Measurements from ENCODE around the gene PNMA6E. TPM values are rescaled to one million over a fixed set of nuclear protein-coding genes. Genes with fewer than 3 reads are reported as not detected.

Gene PNMA6E
- total RNA-seq, result not detected
- polyA plus RNA-seq, result not detected

DNA sequence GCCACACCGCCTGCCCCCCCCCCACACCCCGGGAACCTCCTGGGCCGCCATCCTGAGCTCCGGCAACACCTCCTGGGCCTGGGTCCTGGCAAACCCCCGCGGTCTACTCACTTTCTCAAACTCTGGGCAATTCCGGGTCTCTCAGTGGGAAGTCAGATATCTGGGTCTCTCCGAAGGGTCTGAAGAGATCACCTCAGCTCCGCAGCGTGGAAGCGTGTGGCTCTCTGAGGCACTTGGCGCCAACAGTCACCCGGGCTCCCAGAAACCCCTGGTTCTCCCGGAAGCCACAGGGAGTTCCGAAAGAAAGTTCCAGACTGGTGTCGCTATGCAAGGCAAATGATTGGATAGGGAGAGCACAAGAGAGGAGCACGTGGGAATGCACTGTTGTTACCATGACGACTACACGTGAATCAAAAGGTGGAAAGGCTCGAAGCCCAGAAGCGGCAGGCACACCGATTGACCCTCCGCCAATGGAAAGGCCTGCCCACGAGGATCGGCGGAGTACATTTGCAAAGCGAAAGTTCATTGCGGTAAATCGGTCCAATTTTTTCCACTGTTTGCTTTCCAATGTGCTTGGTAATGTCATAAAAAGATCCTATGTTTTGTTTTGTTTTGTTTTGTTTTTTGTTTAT is at the start of gene PNMA6E:
Gene PNMA6E, minus strand, starts transcription at position 218 of the 632 bp plus-strand sequence. CDS start 2,501 bp downstream, outside the sequence.
- H3K27ac Mint-ChIP-seq, result peak within 1 kb of the TSS in 1 of 7 donors; percentile 80
- H3K27ac ChIP-seq (ENCODE audit: low read depth, low read length), result no peak within 1 kb of the TSS
- POLR2A ChIA-PET (ENCODE audit: partially characterized antibody), result no interaction called here
- no peaks in the 10 kb centered on the region for H3K36me3 Mint-ChIP-seq
- no peaks in the 10 kb centered on the region for H3K27me3 Mint-ChIP-seq
- H3K9me3 Mint-ChIP-seq, result peaks cover 0 to 2% (median 0%) of the 10 kb centered on the region in 8 donors
- H3K27me3 ChIP-seq (ENCODE audit: insufficient read depth, low read length), result no peaks in the 10 kb centered on the region
- intact Hi-C loops (cut with micrococcal nuclease), result loop anchor here (5.0 kb wide), 1 partner anchor 106 kb away; no protein-coding TSS in a partner anchor
- no peak within 1 kb of the TSS for H3K4me3 Mint-ChIP-seq
- H3K4me1 ChIP-seq (ENCODE audit: insufficient read depth, low read length), result no peaks in the 10 kb centered on the region
- DNase-seq, result no peak
- no peaks in the 10 kb centered on the region for H3K9me3 ChIP-seq (ENCODE audit: control insufficient read depth in 1 of 2, low read length in 2 of 2)
- CTCF ChIA-PET (ENCODE audit: partially characterized antibody), result no interaction called here
- no peaks in the 10 kb centered on the region for H3K36me3 ChIP-seq (ENCODE audit: insufficient read depth, low read length)
- no peak within 1 kb of the TSS for H3K4me3 ChIP-seq (ENCODE audit: low read length in 2 of 2)
- H3K4me1 Mint-ChIP-seq, result no peaks in the 10 kb centered on the region

GRCh38 chrX:153450949-153451277 is 49.8 kb upstream of the PNMA6E start:
- no peak for DNase-seq
- intact Hi-C loops (cut with micrococcal nuclease), result no loop called here
- H3K27ac ChIP-seq (ENCODE audit: low read depth, low read length), result no peak overlapping the region

DNA sequence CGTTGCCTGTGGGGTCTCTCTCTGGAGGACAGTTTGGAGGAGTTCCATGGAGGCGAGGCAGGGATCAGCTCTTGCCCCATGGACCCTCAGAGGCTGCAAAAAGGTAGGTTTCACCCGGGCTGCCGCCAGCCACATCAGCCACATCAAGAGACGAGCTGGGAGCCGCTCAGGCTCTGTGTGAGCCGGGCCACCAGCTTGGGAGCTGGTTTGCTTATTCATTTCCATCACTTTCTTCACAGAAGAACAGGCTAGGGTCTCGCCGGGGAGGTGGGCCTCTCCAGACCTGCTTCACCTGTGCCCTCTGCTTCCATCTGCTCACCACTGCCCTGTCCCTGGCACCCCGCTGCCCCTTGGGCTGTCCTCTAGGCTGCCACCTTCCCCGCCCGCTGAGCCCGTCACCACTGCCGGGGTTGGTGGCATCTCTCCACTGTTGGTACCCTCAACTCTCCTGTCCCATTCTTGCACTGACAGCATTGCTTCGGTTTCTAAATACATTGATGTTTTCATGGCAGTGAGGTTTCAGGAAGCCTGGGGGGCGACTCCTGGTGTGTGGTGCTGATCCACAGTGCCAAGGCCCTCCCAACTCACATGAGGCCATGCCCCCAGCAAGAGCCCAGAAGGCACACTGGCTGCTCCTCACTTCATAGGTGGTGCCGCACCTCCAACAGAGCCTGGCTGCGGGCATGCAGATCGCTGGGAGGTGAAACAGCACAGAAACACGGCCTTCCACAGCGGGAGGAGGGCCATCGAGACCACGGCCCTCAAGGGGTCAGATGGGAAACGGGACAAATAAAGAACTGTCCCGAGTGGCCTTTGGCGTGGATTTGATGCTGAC is 49.2 kb upstream of the PNMA6E start:
- no peak for DNase-seq
- Histone ChIP-seq H3K27ac (ENCODE audit: low read depth, low read length) (no peak overlapping the region), H3K27me3 (ENCODE audit: insufficient read depth, low read length) (no peaks in the 10 kb centered on the region), H3K4me1 (ENCODE audit: insufficient read depth, low read length) (no peaks in the 10 kb centered on the region), H3K36me3 (ENCODE audit: insufficient read depth, low read length) (no peaks in the 10 kb centered on the region), H3K9me3 (ENCODE audit: control insufficient read depth in 1 of 2, low read length in 2 of 2) (no peaks in the 10 kb centered on the region), H3K4me3 (ENCODE audit: low read length in 2 of 2) (no peak overlapping the region)
- ChIA-PET POLR2A (ENCODE audit: partially characterized antibody) (no interaction called here), CTCF (ENCODE audit: partially characterized antibody) (no interaction called here)
- Mint-ChIP-seq H3K27ac (no peak overlapping the region), H3K4me1 (no peaks in the 10 kb centered on the region), H3K9me3 (no peaks in the 10 kb centered on the region), H3K36me3 (peaks cover 0 to 17% of the 10 kb centered on the region in 2 donors), H3K27me3 (no peaks in the 10 kb centered on the region), H3K4me3 (no peak overlapping the region)
- intact Hi-C loops (cut with micrococcal nuclease), result no loop called here

More at GRCh38 chrX:153450949-153451277, 49.8 kb upstream of the PNMA6E start:
- Mint-ChIP-seq H3K4me3 (no peak overlapping the region), H3K9me3 (no peaks in the 10 kb centered on the region), H3K27me3 (no peaks in the 10 kb centered on the region), H3K27ac (no peak overlapping the region), H3K4me1 (no peaks in the 10 kb centered on the region), H3K36me3 (peaks cover 0 to 17% of the 10 kb centered on the region in 2 donors)
- H3K9me3 ChIP-seq (ENCODE audit: control insufficient read depth in 1 of 2, low read length in 2 of 2), result no peaks in the 10 kb centered on the region
- ChIA-PET POLR2A (ENCODE audit: partially characterized antibody) (no interaction called here), CTCF (ENCODE audit: partially characterized antibody) (no interaction called here)
- no peaks in the 10 kb centered on the region for H3K4me1 ChIP-seq (ENCODE audit: insufficient read depth, low read length)
- no peak overlapping the region for H3K4me3 ChIP-seq (ENCODE audit: low read length in 2 of 2)
- H3K36me3 ChIP-seq (ENCODE audit: insufficient read depth, low read length), result no peaks in the 10 kb centered on the region
- H3K27me3 ChIP-seq (ENCODE audit: insufficient read depth, low read length), result no peaks in the 10 kb centered on the region

DNA sequence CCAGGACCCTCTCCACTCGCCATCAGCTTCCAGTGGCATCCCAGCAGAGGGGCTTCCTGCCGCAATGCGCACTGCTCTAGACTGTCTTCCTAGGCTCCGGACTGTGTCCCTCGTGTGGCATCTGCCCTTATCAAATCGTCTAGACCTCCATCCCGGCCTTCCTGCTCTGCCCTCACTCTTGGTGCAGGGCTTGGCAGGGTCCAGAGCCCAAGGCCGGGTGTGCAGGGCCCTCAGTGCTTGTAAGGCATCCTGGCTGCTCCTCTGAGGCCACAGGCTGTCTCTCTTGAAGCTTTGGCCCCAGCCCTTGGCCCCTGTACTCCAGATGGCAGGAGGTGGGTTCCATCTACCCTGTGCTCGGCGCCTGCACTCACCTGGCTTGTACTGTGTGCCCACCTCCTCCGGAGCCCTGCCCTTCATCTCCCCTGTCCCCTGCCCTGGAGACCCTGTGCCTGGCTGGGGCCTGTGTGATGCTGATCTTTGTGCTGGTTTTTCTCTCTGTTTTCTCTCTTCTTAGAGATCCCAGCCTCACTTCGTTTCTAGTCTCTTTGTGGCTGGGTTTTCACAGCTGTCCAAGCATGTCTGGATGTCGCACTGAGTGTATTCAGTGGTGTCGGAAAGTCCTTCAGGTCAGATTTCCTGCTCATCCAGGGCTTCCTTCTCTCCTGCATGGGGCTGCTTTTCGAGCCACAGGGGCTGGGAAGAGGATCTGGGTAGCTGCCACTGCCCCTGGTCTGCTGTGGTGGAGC is 48.4 kb upstream of the PNMA6E start:
- no peaks in the 10 kb centered on the region for H3K9me3 Mint-ChIP-seq
- no peaks in the 10 kb centered on the region for H3K36me3 ChIP-seq (ENCODE audit: insufficient read depth, low read length)
- no peak overlapping the region for H3K27ac ChIP-seq (ENCODE audit: low read depth, low read length)
- intact Hi-C loops (cut with micrococcal nuclease), result no loop called here
- peaks cover 0 to 17% of the 10 kb centered on the region in 2 donors for H3K36me3 Mint-ChIP-seq
- H3K4me1 ChIP-seq (ENCODE audit: insufficient read depth, low read length), result no peaks in the 10 kb centered on the region
- no peaks in the 10 kb centered on the region for H3K27me3 Mint-ChIP-seq
- DNase-seq, result no peak
- H3K27me3 ChIP-seq (ENCODE audit: insufficient read depth, low read length), result no peaks in the 10 kb centered on the region
- no peaks in the 10 kb centered on the region for H3K4me1 Mint-ChIP-seq
- H3K4me3 ChIP-seq (ENCODE audit: low read length in 2 of 2), result no peak overlapping the region
- no peak overlapping the region for H3K27ac Mint-ChIP-seq
- CTCF ChIA-PET (ENCODE audit: partially characterized antibody), result no interaction called here
- POLR2A ChIA-PET (ENCODE audit: partially characterized antibody), result no interaction called here
- H3K9me3 ChIP-seq (ENCODE audit: control insufficient read depth in 1 of 2, low read length in 2 of 2), result no peaks in the 10 kb centered on the region
- no peak overlapping the region for H3K4me3 Mint-ChIP-seq

- DNase-seq, result no peak
- Histone ChIP-seq H3K4me3 (ENCODE audit: low read length in 2 of 2) (no peak overlapping the region), H3K36me3 (ENCODE audit: insufficient read depth, low read length) (no peaks in the 10 kb centered on the region), H3K27ac (ENCODE audit: low read depth, low read length) (no peak overlapping the region), H3K4me1 (ENCODE audit: insufficient read depth, low read length) (no peaks in the 10 kb centered on the region), H3K9me3 (ENCODE audit: control insufficient read depth in 1 of 2, low read length in 2 of 2) (no peaks in the 10 kb centered on the region), H3K27me3 (ENCODE audit: insufficient read depth, low read length) (no peaks in the 10 kb centered on the region)
- Mint-ChIP-seq H3K36me3 (peaks cover 0 to 17% of the 10 kb centered on the region in 2 donors), H3K27ac (no peak overlapping the region), H3K4me3 (no peak overlapping the region), H3K9me3 (no peaks in the 10 kb centered on the region), H3K27me3 (no peaks in the 10 kb centered on the region), H3K4me1 (no peaks in the 10 kb centered on the region)
- ChIA-PET POLR2A (ENCODE audit: partially characterized antibody) (no interaction called here), CTCF (ENCODE audit: partially characterized antibody) (no interaction called here)
- intact Hi-C loops (cut with micrococcal nuclease), result no loop called here
Observed at GRCh38 chrX:153448556-153449367, 47.6 kb upstream of the PNMA6E start.

DNA sequence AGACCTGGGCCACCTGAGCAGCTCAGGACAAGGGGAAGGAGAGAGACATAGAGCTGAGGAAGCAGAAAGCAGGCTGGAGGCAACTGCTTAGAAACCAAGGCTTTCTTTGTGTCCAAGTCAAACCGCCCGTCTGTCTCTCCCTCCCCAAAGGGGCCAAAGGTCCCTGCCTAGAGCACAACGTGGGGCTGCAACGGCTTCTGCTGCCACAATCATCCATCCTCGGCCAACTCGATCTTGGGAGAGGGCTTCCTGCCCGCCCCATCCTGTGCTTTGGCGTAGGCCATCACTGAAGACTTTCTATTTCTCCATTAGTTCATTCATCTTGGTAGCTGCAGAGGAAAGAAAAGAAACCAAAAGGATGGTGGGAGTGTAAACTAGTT is 46.4 kb upstream of the PNMA6E start:
- ChIA-PET CTCF (ENCODE audit: partially characterized antibody) (no interaction called here), POLR2A (ENCODE audit: partially characterized antibody) (no interaction called here)
- DNase-seq, result no peak
- H3K27me3 Mint-ChIP-seq, result no peaks in the 10 kb centered on the region
- H3K27me3 ChIP-seq (ENCODE audit: insufficient read depth, low read length), result no peaks in the 10 kb centered on the region
- no peak overlapping the region for H3K4me3 Mint-ChIP-seq
- H3K36me3 ChIP-seq (ENCODE audit: insufficient read depth, low read length), result no peaks in the 10 kb centered on the region
- no peaks in the 10 kb centered on the region for H3K4me1 ChIP-seq (ENCODE audit: insufficient read depth, low read length)
- H3K36me3 Mint-ChIP-seq, result peaks cover 0 to 14% of the 10 kb centered on the region in 2 donors
- H3K27ac ChIP-seq (ENCODE audit: low read depth, low read length), result no peak overlapping the region
- intact Hi-C loops (cut with micrococcal nuclease), result no loop called here
- no peaks in the 10 kb centered on the region for H3K9me3 ChIP-seq (ENCODE audit: control insufficient read depth in 1 of 2, low read length in 2 of 2)
- no peak overlapping the region for H3K4me3 ChIP-seq (ENCODE audit: low read length in 2 of 2)
- H3K27ac Mint-ChIP-seq, result no peak overlapping the region
- H3K4me1 Mint-ChIP-seq, result no peaks in the 10 kb centered on the region
- H3K9me3 Mint-ChIP-seq, result no peaks in the 10 kb centered on the region
